GM12878 (cell line): ENCODE results near the gene TMEM14A. TPM values are rescaled to one million over a fixed set of nuclear protein-coding genes. Genes with fewer than 3 reads are reported as not detected.

ENCODE experiments used
- ATAC-seq: fragments of 200-7000 bp; cut with Tn5 transposase; 3 replicates; pipeline ENCODE4 v1.9.1; 2020; ENCODE audit warnings: mild to moderate bottlenecking, moderate library complexity
- BruUV-seq: library from RNA; stranded (reverse); fragments of 400-500 nt; replicated peaks from 2 replicates; lab custom pipeline; 2021; lab: Mats Ljungman, UMichigan
- CTCF ChIA-PET: fragments of 300-600 bp; sonication (Branson Sonifier 250); formaldehyde crosslinking; extraction: SDS; loops from one replicate; lab custom pipeline; 2021; ENCODE audit warnings: inconsistent platforms; lab: Yijun Ruan, JAX
- POLR2A ChIA-PET: fragments of 350-600 bp; formaldehyde crosslinking; extraction: SDS; loops from one replicate; lab custom pipeline; 2021; ENCODE audit warnings: inconsistent platforms; lab: Charles Lee
- RAD21 ChIA-PET: fragments of 300-600 bp; sonication (Branson Sonifier 250); formaldehyde crosslinking; loops from one replicate; lab custom pipeline; 2023; ENCODE audit warnings: antibody characterized with exemption; ENCODE audit not compliant: unreplicated experiment; lab: Charles Lee
- SMC1A ChIA-PET: fragments of 300-600 bp; sonication (Branson Sonifier 250); formaldehyde crosslinking; loops from one replicate; lab custom pipeline; 2023; ENCODE audit not compliant: unreplicated experiment, uncharacterized antibody; lab: Charles Lee
- DNase-seq: peaks from one replicate; pipeline ENCODE4 v3.0.0-alpha.2; 2011; ENCODE audit warnings: low read depth, low spot score
- FAIRE-seq: peaks from 3 replicates; lab custom pipeline; 2011; peaks lifted over from hg19 to GRCh38; lab: Jason Lieb, UNC
- H2AFZ ChIP-seq: 2 replicates; pipeline ENCODE4 v1.6.0; 2011; ENCODE audit warnings: low read depth, low read length, control low read depth; ENCODE audit not compliant: control insufficient read depth
- H3K27ac ChIP-seq: 2 replicates; pipeline ENCODE4 v1.5.1; 2011; ENCODE audit warnings: control low read depth; ENCODE audit not compliant: control insufficient read depth, insufficient read depth
- H3K27me3 ChIP-seq, 2 experiments: replicated peaks in 1 of 2; 2 replicates each; pipeline versions ENCODE4 v1.6.0 to v1.6.1; 2011; ENCODE audit warnings: low read length in 1 of 2; ENCODE audit not compliant: control insufficient read depth in 2 of 2, insufficient read depth in 2 of 2
- H3K36me3 ChIP-seq, 2 experiments: 2 replicates each; pipeline ENCODE4 v1.5.1; 2011; ENCODE audit warnings: low read length in 1 of 2; ENCODE audit not compliant: control insufficient read depth in 2 of 2, insufficient read depth in 2 of 2
- H3K4me1 ChIP-seq: 2 replicates; pipeline ENCODE4 v1.6.1; 2011; ENCODE audit warnings: mild to moderate bottlenecking, low read length, moderate library complexity, mixed read lengths; ENCODE audit not compliant: control insufficient read depth, insufficient read depth
- H3K4me2 ChIP-seq: 2 replicates; pipeline ENCODE4 v1.6.0; 2011; ENCODE audit warnings: control low read depth; ENCODE audit not compliant: control insufficient read depth, insufficient read depth
- H3K4me3 ChIP-seq: fragments of 200-600 bp; sonication (generic); 2 replicates; pipeline ENCODE4 v1.5.1; 2016
- H3K79me2 ChIP-seq: 2 replicates; pipeline ENCODE4 v1.6.0; 2011; ENCODE audit warnings: low read length; ENCODE audit not compliant: control insufficient read depth, insufficient read depth
- H3K9ac ChIP-seq: 2 replicates; pipeline ENCODE4 v1.8.0; 2011; ENCODE audit warnings: low read length, control low read depth, mixed read lengths; ENCODE audit not compliant: control insufficient read depth, insufficient read depth
- H3K9me3 ChIP-seq: replicated peaks from 3 replicates; pipeline ENCODE4 v1.5.1; 2011; ENCODE audit warnings: mild to moderate bottlenecking, low read length; ENCODE audit not compliant: control insufficient read depth, insufficient read depth
- H4K20me1 ChIP-seq: 2 replicates; pipeline ENCODE4 v1.6.0; 2011; ENCODE audit not compliant: control insufficient read depth, insufficient read depth
- ATF3 ChIP-seq: IDR thresholded peaks from 2 replicates; pipeline ENCODE4 v1.6.1; 2011; ENCODE audit warnings: low read depth, mild to moderate bottlenecking, low read length, moderate library complexity, borderline replicate concordance; ENCODE audit errors: extremely low read depth
- HDGF ChIP-seq: fragments of 450-650 bp; IDR thresholded peaks from 2 replicates; pipeline ENCODE4 v1.6.1; 2016; ENCODE audit warnings: antibody characterized with exemption
- IKZF2 ChIP-seq, 2 experiments: fragments of 450-650 bp; IDR thresholded peaks; 2 replicates each; pipeline ENCODE4 v1.6.1; 2017; ENCODE audit warnings: mild to moderate bottlenecking in 2 of 2, moderate library complexity in 2 of 2
- IRF3 ChIP-seq: fragments of 450-650 bp; IDR thresholded peaks from 2 replicates; pipeline ENCODE4 v1.6.1; 2014; ENCODE audit warnings: mild to moderate bottlenecking
- NR2C1 ChIP-seq: fragments of 450-650 bp; IDR thresholded peaks from 2 replicates; pipeline ENCODE4 v1.6.1; 2017; ENCODE audit warnings: antibody characterized with exemption, mild to moderate bottlenecking, moderate library complexity
- RCOR1 ChIP-seq: conservative IDR thresholded peaks from 2 replicates; pipeline ENCODE4 v1.6.1; 2012; ENCODE audit warnings: low read depth, low read length, improper control_type of control experiment
- SMAD1 ChIP-seq: fragments of 450-650 bp; IDR thresholded peaks from 2 replicates; pipeline ENCODE4 v1.6.1; 2018; ENCODE audit warnings: mild to moderate bottlenecking, low read depth; ENCODE audit not compliant: partially characterized antibody
- STAT3 ChIP-seq: IDR thresholded peaks from 2 replicates; pipeline ENCODE4 v1.6.1; 2011; ENCODE audit warnings: low read depth, low read length, improper control_type of control experiment
- WGBS: methylation state at CpG from one replicate; pipeline ENCODE4 v1.1.6; 2016; ENCODE audit warnings: low lambda C conversion rate; ENCODE audit not compliant: insufficient replicate concordance, insufficient coverage; ENCODE audit errors: missing lambda C conversion rate; 5-methylcytosine and 5-hydroxymethylcytosine counted together
- in situ Hi-C: fragments of 300-500 bp; cut with MboI; formaldehyde crosslinking; loops from 9 replicates; pipeline ENCODE4 v1.14.3; 2018; ENCODE audit warnings: mixed read lengths
- intact Hi-C: fragments of 100-400 bp; cut with micrococcal nuclease; formaldehyde crosslinking; loops from one replicate; pipeline ENCODE4 v1.14.2; 2022; ENCODE audit not compliant: unreplicated experiment
- polyA plus RNA-seq, 11 experiments: library from polyadenylated mRNA; depleted of rRNA in 4 of 11; unstranded in 6 of 11; stranded (reverse) in 5 of 11; fragments of >200 nt; fragmentation: Nextera tagmentation in 4 of 11; fragmentation: Illumina TruSeq in 1 of 11; extraction: Ambion mirVana in 4 of 11; extraction: Trizol in 1 of 11; gene quantifications; 1 replicate in 1 of 11; 2 replicates in 10 of 11; pipeline versions ENCODE4 v1.2.1 to v1.2.3, GENCODE V29; 2011 to 2016; ENCODE audit warnings: inconsistent platforms in 2 of 11, missing spikeins in 2 of 11, low read depth in 1 of 11
- total RNA-seq, 4 experiments: library from RNA; depleted of rRNA in 3 of 4; stranded (reverse); fragments of >200 nt in 3 of 4; fragmentation: Illumina TruSeq in 1 of 4; extraction: Trizol in 1 of 4; gene quantifications; 2 replicates each; pipeline versions ENCODE4 v1.2.1 to v1.2.3, GENCODE V29; 2013 to 2021

TMEM14A gene
- total and polyA plus RNA-seq, 10 of the 15 experiments (the other 5 are each of a cell fraction or from before 2014, with no cell fraction given), result 15.6 to 143 (median 33.1) TPM

- Histone ChIP-seq H3K4me2 (no peak overlapping the region), H3K27ac (no peak overlapping the region), H3K4me3 (no peak overlapping the region), H3K9ac (no peak overlapping the region), H3K9me3 (no peaks in the 10 kb centered on the region), H3K27me3 (peaks cover 0 to 7% of the 10 kb centered on the region in 2 experiments; a peak in 3 of 4 replicates), H3K36me3 (no peaks in the 10 kb centered on the region), H3K79me2 (no peaks in the 10 kb centered on the region), H2AFZ (no peak overlapping the region), H3K4me1 (no peaks in the 10 kb centered on the region), H4K20me1 (no peaks in the 10 kb centered on the region; the same call in 1 of the 2 replicates)
- no TSS peak for BruUV-seq
- no peak for DNase-seq
- in situ Hi-C loops (no loop called here), intact Hi-C loops (no loop called here)
- ChIA-PET POLR2A (interaction anchor here (0.6 kb wide), 1 partner anchor 1003 kb away, joined by 4 read pairs; no protein-coding TSS in a partner anchor), RAD21 (no interaction called here), CTCF (interaction anchor here (1.2 to 1.5 kb wide), 2 partner anchors 13 to 224 kb away, joined by 3 to 5 read pairs; no protein-coding TSS in a partner anchor), SMC1A (no interaction called here)
- WGBS, result 0% methylated on average over 2 of the region's 2 CpGs
- ATAC-seq, result no peak
- FAIRE-seq, result no peak
- TF ChIP-seq NR2C1 (no peak), STAT3 (no peak), RCOR1 (no peak), ATF3 (no peak), SMAD1 (no peak), HDGF (no peak)
These were observed 31.4 kb upstream of the TMEM14A start for GRCh38 chr6:52639493-52639892.

- RAD21 ChIA-PET, result interaction anchor here (0.7 kb wide), 2 partner anchors 21 to 188 kb away, joined by 3 read pairs; no protein-coding TSS in a partner anchor
- FAIRE-seq (no peak), ATAC-seq (no peak), DNase-seq (no peak)
- TF ChIP-seq IKZF2 (IDR thresholded peaks at IDR 0.05) (no peak), IRF3 (no peak)
- no peak overlapping the region for H2AFZ ChIP-seq
- WGBS, result 58% methylated on average over 11 of the region's 11 CpGs
- no TSS peak for BruUV-seq
- H3K36me3 ChIP-seq, result no peaks in the 10 kb centered on the region
- no peaks in the 10 kb centered on the region; the same call in 1 of the 2 replicates for H4K20me1 ChIP-seq
- intact Hi-C loops (no loop called here), in situ Hi-C loops (no loop called here)
- CTCF ChIA-PET, result interaction anchor here (1.5 kb wide), 1 partner anchor 224 kb away, joined by 3 read pairs; no protein-coding TSS in a partner anchor
- H3K9me3 ChIP-seq, result no peaks in the 10 kb centered on the region
- H3K9ac ChIP-seq, result no peak overlapping the region
- no peaks in the 10 kb centered on the region for H3K4me1 ChIP-seq
- SMC1A ChIA-PET, result interaction anchor here (3.6 kb wide), 1 partner anchor 12 kb away, joined by 24 read pairs; no protein-coding TSS in a partner anchor
- H3K27ac ChIP-seq, result no peak overlapping the region
- peaks cover 0 to 7% of the 10 kb centered on the region in 2 experiments; a peak in 3 of 4 replicates for H3K27me3 ChIP-seq
- no peak overlapping the region for H3K4me3 ChIP-seq
- H3K4me2 ChIP-seq, result no peak overlapping the region
- no peaks in the 10 kb centered on the region for H3K79me2 ChIP-seq
- POLR2A ChIA-PET, result interaction anchor here (0.6 kb wide), 1 partner anchor 14 kb away, joined by 3 read pairs; no protein-coding TSS in a partner anchor
These were observed 30.7 kb upstream of the TMEM14A start for GRCh38 chr6:52640170-52640569.
